BJ (cell line): ENCODE measurements around the gene ZFP92. TPM values are rescaled to one million over a fixed set of nuclear protein-coding genes. Genes with fewer than 3 reads are reported as not detected.

Source experiments
- CTCF ChIA-PET: fragments of 350-600 bp; formaldehyde crosslinking; extraction: SDS; loops from one replicate; lab custom pipeline; 2021; ENCODE audit warnings: antibody characterized with exemption, inconsistent platforms; lab: Yijun Ruan, JAX
- POLR2A ChIA-PET: fragments of 300-600 bp; sonication (Branson Sonifier 250); formaldehyde crosslinking; extraction: SDS; loops from one replicate; lab custom pipeline; 2021; ENCODE audit warnings: antibody characterized with exemption; lab: Charles Lee
- DNase-seq: peaks from one replicate; pipeline ENCODE4 v3.0.0-alpha.2; 2011; ENCODE audit warnings: low read depth
- H3K27me3 ChIP-seq: 2 replicates; pipeline ENCODE4 v1.6.0; 2011; ENCODE audit warnings: low read length; ENCODE audit not compliant: control insufficient read depth, insufficient read depth
- H3K36me3 ChIP-seq: 2 replicates; pipeline ENCODE4 v1.5.1; 2011; ENCODE audit warnings: low read length; ENCODE audit not compliant: control insufficient read depth, insufficient read depth
- H3K4me3 ChIP-seq: 2 replicates; pipeline ENCODE4 v1.5.1; 2011; ENCODE audit warnings: low read depth, mild to moderate bottlenecking, control low read depth, low read length
- polyA plus RNA-seq: library from polyadenylated mRNA; depleted of rRNA; stranded (reverse); fragments of >200 nt; gene quantifications from 2 replicates; pipeline ENCODE4 v1.2.3, GENCODE V29; 2011
- TF ChIP-seq, protein P1 (sequence below): IDR thresholded peaks from 2 replicates; pipeline ENCODE4 v1.5.1; 2011; ENCODE audit warnings: low read depth, mild to moderate bottlenecking, control low read depth, inconsistent platforms, low read length, moderate library complexity; ENCODE audit not compliant: insufficient read depth

The ZFP92 gene
- polyA plus RNA-seq, 1 experiment: 0.36 TPM

DNA sequence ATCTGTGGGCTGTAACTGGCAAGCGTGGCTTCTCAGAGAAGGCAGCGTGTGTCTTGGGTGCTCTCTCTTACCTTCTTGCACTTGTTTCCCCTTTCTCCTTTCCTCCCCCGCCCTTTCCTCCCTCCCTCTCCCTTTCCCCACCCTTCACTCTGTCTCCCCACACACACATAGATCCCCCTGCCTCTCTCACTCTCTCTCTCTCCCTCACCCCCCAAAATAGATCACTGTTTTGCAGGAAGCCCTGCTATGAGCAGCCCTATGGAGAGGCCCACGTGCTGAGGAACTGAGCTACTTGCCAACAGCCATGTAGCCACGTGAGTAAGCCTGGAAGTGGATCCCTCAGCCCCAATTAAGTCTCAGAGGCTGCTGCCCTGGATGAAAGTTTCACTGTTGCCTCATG lies 5.8 kb upstream of the ZFP92 start:
- ChIA-PET POLR2A (no interaction called here), CTCF (no interaction called here)
- TF ChIP-seq, protein P1, sequence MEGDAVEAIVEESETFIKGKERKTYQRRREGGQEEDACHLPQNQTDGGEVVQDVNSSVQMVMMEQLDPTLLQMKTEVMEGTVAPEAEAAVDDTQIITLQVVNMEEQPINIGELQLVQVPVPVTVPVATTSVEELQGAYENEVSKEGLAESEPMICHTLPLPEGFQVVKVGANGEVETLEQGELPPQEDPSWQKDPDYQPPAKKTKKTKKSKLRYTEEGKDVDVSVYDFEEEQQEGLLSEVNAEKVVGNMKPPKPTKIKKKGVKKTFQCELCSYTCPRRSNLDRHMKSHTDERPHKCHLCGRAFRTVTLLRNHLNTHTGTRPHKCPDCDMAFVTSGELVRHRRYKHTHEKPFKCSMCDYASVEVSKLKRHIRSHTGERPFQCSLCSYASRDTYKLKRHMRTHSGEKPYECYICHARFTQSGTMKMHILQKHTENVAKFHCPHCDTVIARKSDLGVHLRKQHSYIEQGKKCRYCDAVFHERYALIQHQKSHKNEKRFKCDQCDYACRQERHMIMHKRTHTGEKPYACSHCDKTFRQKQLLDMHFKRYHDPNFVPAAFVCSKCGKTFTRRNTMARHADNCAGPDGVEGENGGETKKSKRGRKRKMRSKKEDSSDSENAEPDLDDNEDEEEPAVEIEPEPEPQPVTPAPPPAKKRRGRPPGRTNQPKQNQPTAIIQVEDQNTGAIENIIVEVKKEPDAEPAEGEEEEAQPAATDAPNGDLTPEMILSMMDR: no peak
- Histone ChIP-seq H3K36me3 (no peaks in the 10 kb centered on the region), H3K4me3 (no peak overlapping the region), H3K27me3 (no peaks in the 10 kb centered on the region)
- no peak for DNase-seq

DNA sequence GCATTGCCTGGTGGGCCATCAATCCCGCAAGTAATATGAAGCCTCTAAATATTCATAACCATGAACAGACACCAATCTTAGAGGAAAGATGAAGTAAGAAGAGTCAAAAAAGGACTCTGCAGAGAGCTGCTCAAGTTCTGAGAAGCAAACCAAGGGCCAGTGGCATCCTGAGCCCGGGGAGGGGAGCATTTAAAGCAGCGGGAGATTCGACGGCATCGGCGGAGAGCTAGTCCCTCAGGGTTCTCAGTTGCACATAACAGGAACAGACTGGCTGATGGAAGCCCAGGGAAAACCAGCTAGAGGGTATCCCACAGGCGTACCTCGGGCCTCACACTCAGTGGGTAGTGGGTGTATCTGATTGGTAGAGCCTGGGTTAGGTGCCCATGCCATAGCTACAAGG lies 5.3 kb upstream of the ZFP92 start:
- POLR2A ChIA-PET: no interaction called here
- Histone ChIP-seq H3K27me3 (no peaks in the 10 kb centered on the region), H3K36me3 (no peaks in the 10 kb centered on the region), H3K4me3 (no peak overlapping the region)
- DNase-seq: no peak
- TF ChIP-seq, protein P1: no peak
- CTCF ChIA-PET: no interaction called here

DNA sequence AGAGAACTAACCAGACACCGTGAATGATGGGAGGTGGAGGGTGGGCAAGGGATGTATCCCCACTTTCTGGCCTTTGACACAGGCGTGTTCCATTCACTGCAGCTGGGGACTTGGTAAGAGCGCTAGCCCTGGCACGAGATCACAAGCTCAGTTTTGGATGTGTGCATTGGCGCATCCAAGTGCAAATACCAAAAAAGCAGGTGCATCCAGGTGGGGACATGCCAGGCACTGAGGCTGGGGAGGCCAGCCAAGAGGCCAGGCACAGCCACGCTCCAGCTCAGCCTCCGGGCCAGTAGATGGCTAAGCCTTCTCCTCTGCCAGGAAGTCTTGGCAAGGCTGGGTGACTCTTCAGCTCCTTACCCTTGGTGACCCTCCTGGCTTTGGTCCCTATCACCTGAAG lies 4.4 kb upstream of the ZFP92 start:
- POLR2A ChIA-PET: no interaction called here
- TF ChIP-seq, protein P1: no peak
- H3K27me3 ChIP-seq: no peaks in the 10 kb centered on the region
- H3K36me3 ChIP-seq: no peaks in the 10 kb centered on the region
- DNase-seq: no peak
- CTCF ChIA-PET: no interaction called here
- no peak overlapping the region for H3K4me3 ChIP-seq

- ChIA-PET POLR2A (no interaction called here), CTCF (no interaction called here)
- Histone ChIP-seq H3K27me3 (no peaks in the 10 kb centered on the region), H3K4me3 (no peak overlapping the region), H3K36me3 (no peaks in the 10 kb centered on the region)
- no peak for DNase-seq
- TF ChIP-seq, protein P1: no peak
Measured at GRCh38 chrX:153407736-153408135, 3.5 kb upstream of the ZFP92 start.

DNA sequence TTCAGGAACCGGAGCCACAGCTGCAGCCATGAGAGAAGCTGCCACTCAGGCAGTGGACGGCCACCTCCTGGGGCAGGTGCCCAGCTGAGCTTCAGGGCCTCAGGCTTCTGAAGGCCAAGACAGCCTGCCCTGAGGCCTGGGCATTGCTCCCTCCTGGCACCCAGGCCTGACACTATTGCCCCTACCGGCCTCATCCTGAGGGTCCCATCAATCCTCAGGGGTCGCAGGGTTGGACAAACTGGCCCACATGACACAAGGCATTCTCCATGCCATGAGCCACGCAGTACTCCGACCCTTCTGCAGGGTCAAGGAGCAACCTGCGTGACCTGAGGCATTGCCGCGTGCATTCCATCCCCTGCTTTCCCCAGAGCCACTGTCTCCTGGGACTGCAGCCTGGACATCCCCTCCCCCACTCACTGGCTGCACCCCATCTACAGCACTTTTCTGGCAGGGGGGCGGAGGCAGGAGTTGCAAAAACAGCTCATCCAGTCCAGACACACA lies 3.0 kb upstream of the ZFP92 start:
- POLR2A ChIA-PET: no interaction called here
- CTCF ChIA-PET: no interaction called here
- Histone ChIP-seq H3K36me3 (no peaks in the 10 kb centered on the region), H3K27me3 (no peaks in the 10 kb centered on the region), H3K4me3 (no peak overlapping the region)
- DNase-seq: no peak
- TF ChIP-seq, protein P1: no peak
